ENCODE results near the gene ARMH1.

DNA sequence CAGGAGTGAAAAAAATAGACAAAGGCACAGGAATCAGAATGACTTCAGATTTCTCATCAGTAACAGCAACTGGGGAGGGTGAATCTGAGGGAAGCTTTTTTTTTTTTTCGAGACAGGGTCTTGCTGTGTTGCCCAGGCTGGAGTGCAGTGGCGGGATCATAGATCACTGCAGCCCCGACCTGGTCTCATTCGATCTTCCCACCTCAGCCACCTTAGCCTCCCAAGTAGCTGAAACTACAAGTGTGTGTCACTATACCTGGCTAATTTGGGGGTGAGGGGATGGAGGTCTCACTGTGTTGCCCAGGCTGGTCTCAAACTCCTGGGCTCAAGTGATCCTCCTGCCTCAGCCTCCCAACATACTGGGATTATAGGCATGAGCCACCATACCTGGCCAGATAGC, 10.7 kb downstream of the ARMH1 start:
- TF ChIP-seq, protein P1, sequence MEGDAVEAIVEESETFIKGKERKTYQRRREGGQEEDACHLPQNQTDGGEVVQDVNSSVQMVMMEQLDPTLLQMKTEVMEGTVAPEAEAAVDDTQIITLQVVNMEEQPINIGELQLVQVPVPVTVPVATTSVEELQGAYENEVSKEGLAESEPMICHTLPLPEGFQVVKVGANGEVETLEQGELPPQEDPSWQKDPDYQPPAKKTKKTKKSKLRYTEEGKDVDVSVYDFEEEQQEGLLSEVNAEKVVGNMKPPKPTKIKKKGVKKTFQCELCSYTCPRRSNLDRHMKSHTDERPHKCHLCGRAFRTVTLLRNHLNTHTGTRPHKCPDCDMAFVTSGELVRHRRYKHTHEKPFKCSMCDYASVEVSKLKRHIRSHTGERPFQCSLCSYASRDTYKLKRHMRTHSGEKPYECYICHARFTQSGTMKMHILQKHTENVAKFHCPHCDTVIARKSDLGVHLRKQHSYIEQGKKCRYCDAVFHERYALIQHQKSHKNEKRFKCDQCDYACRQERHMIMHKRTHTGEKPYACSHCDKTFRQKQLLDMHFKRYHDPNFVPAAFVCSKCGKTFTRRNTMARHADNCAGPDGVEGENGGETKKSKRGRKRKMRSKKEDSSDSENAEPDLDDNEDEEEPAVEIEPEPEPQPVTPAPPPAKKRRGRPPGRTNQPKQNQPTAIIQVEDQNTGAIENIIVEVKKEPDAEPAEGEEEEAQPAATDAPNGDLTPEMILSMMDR (IDR thresholded peaks at IDR 0.05) = no peak
- TF ChIP-seq POLR2AphosphoS5 (IDR thresholded peaks at IDR 0.05) = no peak
- TF ChIP-seq POLR2A (IDR thresholded peaks at IDR 0.05) = no peak

Measured in transverse colon (tissue), 4 donors.